Measurements from ENCODE around the gene PROX1. TPM values are rescaled to one million over a fixed set of nuclear protein-coding genes. Genes with fewer than 3 reads are reported as not detected.

The PROX1 gene
- total RNA-seq, 3 donors from 2014 or later, result 1.8 to 7.5 (median 5.7) TPM

- TF ChIP-seq CTCF (IDR thresholded peaks at IDR 0.05), result no peak
- TF ChIP-seq POLR2A (IDR thresholded peaks at IDR 0.05), result no peak
- no peak for TF ChIP-seq POLR2AphosphoS5 (IDR thresholded peaks at IDR 0.05)
Observed at GRCh38 chr1:214027498-214027897, 39.7 kb downstream of the PROX1 start.

GRCh38 chr1:214028095-214028494 is 40.3 kb downstream of the PROX1 start:
- intact Hi-C loops (cut with DNase I; ENCODE audit: low total_unique reads), result no loop called here
- H3K4me3 ChIP-seq, result no peak overlapping the region

More at GRCh38 chr1:214027498-214027897, 39.7 kb downstream of the PROX1 start:
- Histone ChIP-seq H3K27ac (no peak overlapping the region), H3K4me1 (no peaks in the 10 kb centered on the region), H3K4me3 (no peak overlapping the region), H3K9me3 (no peaks in the 10 kb centered on the region), H3K36me3 (no peaks in the 10 kb centered on the region), H3K27me3 (no peaks in the 10 kb centered on the region)
- no peak for DNase-seq (ENCODE audit: low spot score in 2 of 2)
- intact Hi-C loops (cut with DNase I; ENCODE audit: low total_unique reads), result no loop called here

GRCh38 chr1:214028649-214029406 is 41.1 kb downstream of the PROX1 start:
- Histone ChIP-seq H3K9me3 (no peaks in the 10 kb centered on the region), H3K36me3 (no peaks in the 10 kb centered on the region), H3K27ac (no peak overlapping the region), H3K27me3 (no peaks in the 10 kb centered on the region), H3K4me3 (no peak overlapping the region), H3K4me1 (no peaks in the 10 kb centered on the region)
- no peak for DNase-seq (ENCODE audit: low spot score in 2 of 2)
- TF ChIP-seq POLR2A (IDR thresholded peaks at IDR 0.05) (no peak), CTCF (IDR thresholded peaks at IDR 0.05) (no peak), POLR2AphosphoS5 (IDR thresholded peaks at IDR 0.05) (no peak)
- intact Hi-C loops (cut with DNase I; ENCODE audit: low total_unique reads), result no loop called here

More at GRCh38 chr1:214028095-214028494, 40.3 kb downstream of the PROX1 start:
- no peak for DNase-seq (ENCODE audit: low spot score in 2 of 2)
- Histone ChIP-seq H3K9me3 (no peaks in the 10 kb centered on the region), H3K4me1 (no peaks in the 10 kb centered on the region), H3K27me3 (no peaks in the 10 kb centered on the region), H3K27ac (no peak overlapping the region), H3K36me3 (no peaks in the 10 kb centered on the region)
- TF ChIP-seq POLR2A (IDR thresholded peaks at IDR 0.05) (no peak), POLR2AphosphoS5 (IDR thresholded peaks at IDR 0.05) (no peak), CTCF (IDR thresholded peaks at IDR 0.05) (no peak)

- DNase-seq (ENCODE audit: low spot score in 2 of 2), result no peak
- H3K4me3 ChIP-seq, result no peak overlapping the region
- intact Hi-C loops (cut with DNase I; ENCODE audit: low total_unique reads), result no loop called here
- no peaks in the 10 kb centered on the region for H3K36me3 ChIP-seq
- H3K4me1 ChIP-seq, result no peaks in the 10 kb centered on the region
- TF ChIP-seq POLR2AphosphoS5 (IDR thresholded peaks at IDR 0.05) (no peak), POLR2A (IDR thresholded peaks at IDR 0.05) (no peak), CTCF (IDR thresholded peaks at IDR 0.05) (no peak)
- H3K27ac ChIP-seq, result no peak overlapping the region
- H3K9me3 ChIP-seq, result no peaks in the 10 kb centered on the region
- no peaks in the 10 kb centered on the region for H3K27me3 ChIP-seq
Observed at GRCh38 chr1:214029796-214030195, 42.0 kb downstream of the PROX1 start.

- DNase-seq (ENCODE audit: low spot score in 2 of 2), result no peak
- TF ChIP-seq POLR2A (IDR thresholded peaks at IDR 0.05) (no peak), CTCF (IDR thresholded peaks at IDR 0.05) (no peak), POLR2AphosphoS5 (IDR thresholded peaks at IDR 0.05) (no peak)
- Histone ChIP-seq H3K4me1 (no peaks in the 10 kb centered on the region), H3K4me3 (no peak overlapping the region), H3K36me3 (no peaks in the 10 kb centered on the region), H3K27me3 (no peaks in the 10 kb centered on the region), H3K27ac (no peak overlapping the region), H3K9me3 (no peaks in the 10 kb centered on the region)
- intact Hi-C loops (cut with DNase I; ENCODE audit: low total_unique reads), result no loop called here
Observed at GRCh38 chr1:214031267-214031650, 43.5 kb downstream of the PROX1 start.

All from breast epithelium (tissue), 4 donors.